ENCODE results near the gene MAT2A. TPM values are rescaled to one million over a fixed set of nuclear protein-coding genes. Genes with fewer than 3 reads are reported as not detected.

Gene MAT2A
- total RNA-seq, 2 donors from 2014 or later: 230 to 475 TPM

GRCh38 chr2:85522090-85522647 is 16.8 kb upstream of the MAT2A start:
- no peak for DNase-seq (ENCODE audit: low spot score)
- H3K27ac ChIP-seq: no peak overlapping the region
- H3K4me3 ChIP-seq: no peak overlapping the region
- no peak for TF ChIP-seq CTCF (IDR thresholded peaks at IDR 0.05)
- no peak for ATAC-seq (ENCODE audit: insufficient number of reproducible peaks, low FRiP score, low read depth)
- H3K4me1 ChIP-seq (ENCODE audit: control insufficient read depth in 1 of 2, low read depth in 2 of 2): peaks cover 16 to 20% of the 10 kb centered on the region in 2 donors
- no peaks in the 10 kb centered on the region for H3K9me3 ChIP-seq
- no peaks in the 10 kb centered on the region for H3K27me3 ChIP-seq (replicated peaks; ENCODE audit: insufficient read depth)
- no peaks in the 10 kb centered on the region for H3K36me3 ChIP-seq

- Histone ChIP-seq H3K27me3 (replicated peaks; ENCODE audit: insufficient read depth) (no peaks in the 10 kb centered on the region), H3K27ac (peak overlapping the region; percentile 48 to 67), H3K4me1 (ENCODE audit: control insufficient read depth in 1 of 2, low read depth in 2 of 2) (peaks cover 16 to 20% of the 10 kb centered on the region in 2 donors), H3K36me3 (no peaks in the 10 kb centered on the region), H3K4me3 (no peak overlapping the region), H3K9me3 (no peaks in the 10 kb centered on the region)
- no peak for DNase-seq (ENCODE audit: low spot score)
- no peak for ATAC-seq (ENCODE audit: insufficient number of reproducible peaks, low FRiP score, low read depth)
- TF ChIP-seq CTCF (IDR thresholded peaks at IDR 0.05): no peak
Measured at GRCh38 chr2:85523062-85523902, 15.7 kb upstream of the MAT2A start.

- ATAC-seq (ENCODE audit: insufficient number of reproducible peaks, low FRiP score, low read depth): no peak
- H3K27ac ChIP-seq: peak overlapping the region; percentile 48 to 67
Measured at GRCh38 chr2:85523903-85524335, 15.0 kb upstream of the MAT2A start.

GRCh38 chr2:85524336-85524908 is 14.5 kb upstream of the MAT2A start:
- DNase-seq (ENCODE audit: low spot score): no peak
- no peaks in the 10 kb centered on the region for H3K9me3 ChIP-seq
- H3K27ac ChIP-seq: peak overlapping the region; percentile 48 to 67
- no peak for ATAC-seq (ENCODE audit: insufficient number of reproducible peaks, low FRiP score, low read depth)
- no peak overlapping the region for H3K4me3 ChIP-seq
- no peaks in the 10 kb centered on the region for H3K36me3 ChIP-seq
- TF ChIP-seq CTCF (IDR thresholded peaks at IDR 0.05): no peak
- no peaks in the 10 kb centered on the region for H3K27me3 ChIP-seq (replicated peaks; ENCODE audit: insufficient read depth)
- H3K4me1 ChIP-seq (ENCODE audit: control insufficient read depth in 1 of 2, low read depth in 2 of 2): peaks cover 16 to 20% of the 10 kb centered on the region in 2 donors

More at GRCh38 chr2:85523903-85524335, 15.0 kb upstream of the MAT2A start:
- peaks cover 16 to 20% of the 10 kb centered on the region in 2 donors for H3K4me1 ChIP-seq (ENCODE audit: control insufficient read depth in 1 of 2, low read depth in 2 of 2)
- no peak for DNase-seq (ENCODE audit: low spot score)
- H3K4me3 ChIP-seq: no peak overlapping the region
- no peaks in the 10 kb centered on the region for H3K36me3 ChIP-seq
- TF ChIP-seq CTCF (IDR thresholded peaks at IDR 0.05): no peak
- H3K9me3 ChIP-seq: no peaks in the 10 kb centered on the region
- no peaks in the 10 kb centered on the region for H3K27me3 ChIP-seq (replicated peaks; ENCODE audit: insufficient read depth)

- H3K36me3 ChIP-seq: no peaks in the 10 kb centered on the region
- no peaks in the 10 kb centered on the region for H3K27me3 ChIP-seq (replicated peaks; ENCODE audit: insufficient read depth)
- H3K9me3 ChIP-seq: no peaks in the 10 kb centered on the region
- ATAC-seq (ENCODE audit: insufficient number of reproducible peaks, low FRiP score, low read depth) (no peak), DNase-seq (ENCODE audit: low spot score) (no peak)
- H3K27ac ChIP-seq: peak overlapping the region; percentile 48 to 67
- no peak overlapping the region for H3K4me3 ChIP-seq
- TF ChIP-seq CTCF (IDR thresholded peaks at IDR 0.05): no peak
- H3K4me1 ChIP-seq (ENCODE audit: control insufficient read depth in 1 of 2, low read depth in 2 of 2): peaks cover 16 to 20% of the 10 kb centered on the region in 2 donors
Measured at GRCh38 chr2:85525029-85525428, 13.9 kb upstream of the MAT2A start.

Data from thoracic aorta (tissue), 2 donors.